ENCODE data around the gene NOP53. TPM values are rescaled to one million over a fixed set of nuclear protein-coding genes. Genes with fewer than 3 reads are reported as not detected.

Gene NOP53
- 100 to 1,000 TPM; 261 to 432 (median 282) TPM for total RNA-seq

DNA sequence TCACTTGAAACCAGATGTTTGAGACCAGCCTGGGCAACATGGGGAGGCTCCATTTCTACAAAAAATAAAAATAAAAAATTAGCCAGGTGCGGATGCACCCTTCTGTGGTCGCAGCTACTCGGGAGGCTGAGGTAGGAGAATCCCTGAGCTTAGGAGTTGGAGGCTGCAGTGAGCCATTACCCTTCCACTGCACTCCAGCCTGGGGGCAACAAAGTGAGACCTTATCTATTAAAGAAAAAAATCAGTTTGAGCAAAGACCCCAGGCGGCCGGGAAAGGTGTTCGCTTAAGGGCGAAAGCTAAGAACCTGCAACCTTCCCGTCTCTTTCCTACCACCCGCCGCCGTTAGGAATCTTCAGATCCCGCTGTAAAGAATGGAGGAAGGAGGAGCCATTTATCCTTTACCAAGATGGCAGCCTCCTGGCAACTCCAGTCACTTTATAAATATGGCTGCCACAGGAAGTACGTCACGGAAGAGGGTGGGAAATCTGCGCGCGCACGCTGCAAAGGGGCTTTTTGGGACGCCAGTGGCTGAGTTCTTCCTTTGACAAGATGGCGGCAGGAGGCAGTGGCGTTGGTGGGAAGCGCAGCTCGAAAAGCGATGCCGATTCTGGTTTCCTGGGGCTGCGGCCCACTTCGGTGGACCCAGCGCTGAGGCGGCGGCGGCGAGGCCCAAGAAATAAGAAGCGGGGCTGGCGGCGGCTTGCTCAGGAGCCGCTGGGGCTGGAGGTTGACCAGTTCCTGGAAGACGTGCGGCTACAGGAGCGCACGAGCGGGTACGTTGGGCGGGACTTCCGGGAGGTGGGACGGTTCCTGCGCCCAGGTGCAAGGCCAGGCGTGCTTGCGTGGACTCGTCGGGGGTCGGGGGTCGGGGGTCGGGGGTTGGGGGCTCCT is at the start of gene NOP53:
Gene NOP53 (plus strand): TSS at position 537 of the 892 bp plus-strand sequence. CDS start 14 bp downstream, at position 551.
- Histone ChIP-seq H3K27me3 (no peaks in the 10 kb centered on the region), H3K4me1 (peaks cover 39 to 55% (median 47%) of the 10 kb centered on the region in 4 donors), H3K36me3 (peaks cover 7 to 52% (median 42%) of the 10 kb centered on the region in 4 donors), H3K9me3 (no peaks in the 10 kb centered on the region), H3K27ac (peak within 1 kb of the TSS; percentile 83 to 97 (median 95)), H3K4me3 (peak within 1 kb of the TSS; percentile 29 to 79 (median 72))
- 5 to 6% methylated on average over 41 to 51 of the region's 53 CpGs for WGBS, 2 donors
- ATAC-seq (ENCODE audit: low FRiP score in 2 of 2) (peak; percentile 74 to 82), DNase-seq (peak; percentile 94 to 95)
- peak in 1 of 4 donors; percentile 33 for TF ChIP-seq EP300 (IDR thresholded peaks at IDR 0.05)
- peak in 3 of 4 donors; percentile 67 to 86 (median 86) for TF ChIP-seq POLR2A (IDR thresholded peaks at IDR 0.05)
- TF ChIP-seq, protein P1, sequence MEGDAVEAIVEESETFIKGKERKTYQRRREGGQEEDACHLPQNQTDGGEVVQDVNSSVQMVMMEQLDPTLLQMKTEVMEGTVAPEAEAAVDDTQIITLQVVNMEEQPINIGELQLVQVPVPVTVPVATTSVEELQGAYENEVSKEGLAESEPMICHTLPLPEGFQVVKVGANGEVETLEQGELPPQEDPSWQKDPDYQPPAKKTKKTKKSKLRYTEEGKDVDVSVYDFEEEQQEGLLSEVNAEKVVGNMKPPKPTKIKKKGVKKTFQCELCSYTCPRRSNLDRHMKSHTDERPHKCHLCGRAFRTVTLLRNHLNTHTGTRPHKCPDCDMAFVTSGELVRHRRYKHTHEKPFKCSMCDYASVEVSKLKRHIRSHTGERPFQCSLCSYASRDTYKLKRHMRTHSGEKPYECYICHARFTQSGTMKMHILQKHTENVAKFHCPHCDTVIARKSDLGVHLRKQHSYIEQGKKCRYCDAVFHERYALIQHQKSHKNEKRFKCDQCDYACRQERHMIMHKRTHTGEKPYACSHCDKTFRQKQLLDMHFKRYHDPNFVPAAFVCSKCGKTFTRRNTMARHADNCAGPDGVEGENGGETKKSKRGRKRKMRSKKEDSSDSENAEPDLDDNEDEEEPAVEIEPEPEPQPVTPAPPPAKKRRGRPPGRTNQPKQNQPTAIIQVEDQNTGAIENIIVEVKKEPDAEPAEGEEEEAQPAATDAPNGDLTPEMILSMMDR (IDR thresholded peaks at IDR 0.05): peak in 4 of 6 experiments; percentile 42 to 66 (median 50)
- peak; percentile 87 to 98 for TF ChIP-seq POLR2AphosphoS5 (IDR thresholded peaks at IDR 0.05)

DNA sequence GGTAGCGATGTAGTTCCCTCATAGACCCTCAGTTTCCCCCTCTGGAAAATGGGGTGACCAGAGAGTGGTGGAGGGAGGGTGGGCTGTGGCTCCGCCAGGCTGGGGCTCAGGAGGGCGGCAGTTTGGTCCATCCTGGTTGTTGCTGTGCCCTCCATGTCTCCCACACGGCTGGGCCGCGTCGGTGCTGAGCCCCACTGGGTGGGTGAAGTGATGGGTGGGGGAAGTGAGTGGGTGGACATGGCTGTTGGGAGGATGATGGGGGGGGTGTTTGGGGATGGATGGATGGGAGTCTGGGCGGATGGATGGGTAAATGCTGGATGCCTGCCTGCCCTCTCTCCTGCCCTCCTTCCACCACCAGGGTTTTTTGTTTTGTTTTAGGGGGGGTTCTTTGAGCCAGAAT is 48.7 kb upstream of the NOP53 start:
- H3K36me3 ChIP-seq: peaks cover 10 to 72% (median 48%) of the 10 kb centered on the region in 4 donors
- H3K9me3 ChIP-seq: no peaks in the 10 kb centered on the region
- WGBS, 2 donors: 86 to 95% methylated on average over 8 of the region's 8 CpGs
- no peak for ATAC-seq (ENCODE audit: low FRiP score in 2 of 2)
- no peak overlapping the region for H3K4me3 ChIP-seq
- DNase-seq: peak in 1 of 2 donors; percentile 73
- peaks cover 0 to 6% (median 0%) of the 10 kb centered on the region in 4 donors for H3K4me1 ChIP-seq
- TF ChIP-seq POLR2A (IDR thresholded peaks at IDR 0.05): no peak
- TF ChIP-seq POLR2AphosphoS5 (IDR thresholded peaks at IDR 0.05): no peak
- no peak for TF ChIP-seq EP300 (IDR thresholded peaks at IDR 0.05)
- TF ChIP-seq, protein P1 (IDR thresholded peaks at IDR 0.05): no peak
- H3K27me3 ChIP-seq: no peaks in the 10 kb centered on the region
- H3K27ac ChIP-seq: no peak overlapping the region

DNA sequence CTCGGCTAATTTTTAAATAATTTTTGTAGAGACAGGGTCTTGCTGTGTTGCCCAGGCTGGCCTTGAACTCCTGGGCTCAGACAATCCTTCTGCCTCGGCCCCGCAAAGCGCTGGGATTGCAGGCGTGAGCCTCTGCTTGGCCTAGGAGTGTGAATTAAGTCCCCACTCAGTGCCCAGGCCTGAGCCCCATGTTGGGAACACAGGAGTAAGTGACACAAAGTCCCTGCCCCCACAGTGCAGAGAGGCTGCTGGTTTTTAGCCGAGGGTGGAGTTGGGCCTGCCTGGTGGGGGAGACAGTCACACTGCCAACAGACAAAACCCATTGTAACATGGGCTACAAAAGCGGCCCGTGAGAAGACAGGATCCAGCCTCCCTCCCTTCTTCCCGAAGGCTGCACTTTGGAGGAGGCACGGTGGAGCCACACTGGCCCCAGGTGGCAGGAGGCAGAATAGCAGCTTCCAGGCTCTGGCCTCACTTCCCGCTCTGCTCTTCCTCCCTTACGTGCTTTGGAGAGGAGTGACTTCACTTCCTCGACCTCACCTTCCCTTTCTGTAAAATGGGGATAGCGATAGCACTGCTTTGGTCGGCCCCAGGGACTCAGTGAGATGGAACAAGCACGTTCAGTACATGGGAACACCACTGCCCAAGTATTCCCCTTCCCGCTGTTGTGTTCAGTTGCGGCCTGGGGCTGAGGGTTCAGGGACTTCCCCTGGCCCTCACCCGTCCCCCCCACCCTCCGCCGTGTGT is 47.3 kb upstream of the NOP53 start:
- Histone ChIP-seq H3K9me3 (no peaks in the 10 kb centered on the region), H3K4me3 (no peak overlapping the region), H3K4me1 (peaks cover 0 to 6% (median 0%) of the 10 kb centered on the region in 4 donors), H3K36me3 (peaks cover 20 to 76% (median 52%) of the 10 kb centered on the region in 4 donors), H3K27ac (peak overlapping the region in 3 of 4 donors; percentile 22 to 67 (median 44)), H3K27me3 (no peaks in the 10 kb centered on the region)
- DNase-seq (peak; percentile 77 to 82), ATAC-seq (ENCODE audit: low FRiP score in 2 of 2) (peak; percentile 87 to 93)
- 50 to 58% methylated on average over 17 to 21 of the region's 21 CpGs for WGBS, 2 donors
- peak in 1 of 2 donors; percentile 46 for TF ChIP-seq POLR2AphosphoS5 (IDR thresholded peaks at IDR 0.05)
- no peak for TF ChIP-seq EP300 (IDR thresholded peaks at IDR 0.05)
- TF ChIP-seq POLR2A (IDR thresholded peaks at IDR 0.05): no peak
- TF ChIP-seq, protein P1 (IDR thresholded peaks at IDR 0.05): peak; percentile 94 to 98 (median 96)

GRCh38 chr19:47698631-47699359 is 46.6 kb upstream of the NOP53 start:
- Histone ChIP-seq H3K27me3 (no peaks in the 10 kb centered on the region), H3K9me3 (no peaks in the 10 kb centered on the region), H3K36me3 (peaks cover 20 to 76% (median 53%) of the 10 kb centered on the region in 4 donors), H3K4me3 (no peak overlapping the region), H3K27ac (peak overlapping the region in 1 of 4 donors; percentile 44), H3K4me1 (peaks cover 0 to 6% (median 0%) of the 10 kb centered on the region in 4 donors)
- TF ChIP-seq EP300 (IDR thresholded peaks at IDR 0.05): no peak
- TF ChIP-seq, protein P1 (IDR thresholded peaks at IDR 0.05): no peak
- no peak for TF ChIP-seq POLR2AphosphoS5 (IDR thresholded peaks at IDR 0.05)
- TF ChIP-seq POLR2A (IDR thresholded peaks at IDR 0.05): no peak
- 94 to 95% methylated on average over 45 to 46 of the region's 46 CpGs for WGBS, 2 donors
- ATAC-seq (ENCODE audit: low FRiP score in 2 of 2) (no peak), DNase-seq (peak in 1 of 2 donors; percentile 80)
